Measurements from ENCODE around the gene MS4A13. TPM values are rescaled to one million over a fixed set of nuclear protein-coding genes. Genes with fewer than 3 reads are reported as not detected.
"Not testable (repeated sequence)": the region's sequence is repeated elsewhere in the genome, so short reads cannot be mapped to it uniquely, and the experiment has no call there.

The MS4A13 gene
- total RNA-seq, 5 donors from 2014 or later (not counting 1 experiment from before 2014, with no cell fraction given): not detected

DNA sequence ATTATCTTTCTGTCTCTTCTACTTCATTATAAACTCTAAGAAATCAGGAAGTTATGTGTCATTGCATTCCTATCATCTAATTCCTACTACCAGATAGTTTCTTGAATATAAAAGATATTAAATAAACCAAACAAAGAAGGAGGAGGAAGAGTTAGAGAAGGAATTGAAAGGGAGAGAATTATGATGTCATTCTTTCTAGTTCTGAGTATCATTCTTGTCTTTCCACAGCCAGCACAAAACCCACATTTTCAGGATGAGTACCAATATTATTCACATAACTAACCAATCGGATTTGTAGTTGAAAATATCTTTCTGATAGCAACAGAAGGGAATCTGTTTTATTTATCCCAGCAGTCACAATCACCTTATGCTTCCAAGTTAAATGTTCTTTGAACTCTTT, 13.3 kb downstream of the MS4A13 start:
- no peaks in the 10 kb centered on the region for H3K4me1 Mint-ChIP-seq
- H3K4me3 Mint-ChIP-seq: no peak overlapping the region
- Histone ChIP-seq H3K36me3 (ENCODE audit: control insufficient read depth in 2 of 2, extremely low read depth in 1 of 2, insufficient read depth in 1 of 2, low read length in 1 of 2) (no peaks in the 10 kb centered on the region), H3K4me1 (ENCODE audit: control insufficient read depth in 1 of 2, extremely low read depth in 1 of 2, insufficient read depth in 2 of 2, low read length in 2 of 2) (no peaks in the 10 kb centered on the region), H3K27me3 (replicated peaks in 1 of 2; ENCODE audit: control insufficient read depth in 2 of 2, extremely low read depth in 1 of 2, insufficient read depth in 2 of 2, low read length in 1 of 2) (no peaks in the 10 kb centered on the region), H3K27ac (ENCODE audit: low read length) (no peak overlapping the region), H3K4me3 (ENCODE audit: control insufficient read depth in 1 of 2, extremely low read depth in 1 of 2, low read length in 1 of 2) (no peak overlapping the region), H3K9me3 (no peaks in the 10 kb centered on the region)
- WGBS (ENCODE audit: insufficient coverage): no CpG with 5 or more reads among the region's 1 CpG
- ATAC-seq (replicated peaks in 1 of 4): no peak
- H3K27ac Mint-ChIP-seq: no peak overlapping the region
- DNase-seq: no peak
- no peaks in the 10 kb centered on the region for H3K9me3 Mint-ChIP-seq
- CTCF ChIA-PET: no interaction called here
- POLR2A ChIA-PET: no interaction called here
- H3K27me3 Mint-ChIP-seq: peaks cover 11 to 13% of the 10 kb centered on the region in 2 donors
- H3K36me3 Mint-ChIP-seq: no peaks in the 10 kb centered on the region

DNA sequence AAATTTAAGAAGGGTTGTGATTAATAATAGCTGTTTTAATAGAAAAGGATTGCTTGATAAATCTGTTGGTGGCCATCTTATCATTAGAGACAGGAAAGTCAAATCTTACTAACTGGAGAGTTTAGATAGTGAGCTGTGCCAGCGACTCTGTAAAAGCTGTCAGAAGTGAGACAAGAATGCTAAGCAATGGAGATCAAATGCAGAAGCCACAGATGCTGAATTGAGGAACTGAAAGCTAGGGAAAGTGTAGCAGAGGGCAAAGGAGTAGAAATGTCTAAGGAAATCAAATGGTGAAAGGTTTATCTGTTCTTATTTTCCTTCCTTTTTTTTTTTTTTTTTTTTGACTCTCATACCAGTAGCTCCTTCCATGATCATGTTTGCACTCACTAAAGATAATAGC, 13.7 kb downstream of the MS4A13 start:
- Mint-ChIP-seq H3K27me3 (peaks cover 11 to 13% of the 10 kb centered on the region in 2 donors), H3K27ac (no peak overlapping the region), H3K9me3 (no peaks in the 10 kb centered on the region), H3K4me3 (no peak overlapping the region), H3K36me3 (no peaks in the 10 kb centered on the region), H3K4me1 (no peaks in the 10 kb centered on the region)
- H3K9me3 ChIP-seq: no peaks in the 10 kb centered on the region
- CTCF ChIA-PET: interaction anchor here in 1 of 2 donors (0.6 kb wide), 1 partner anchor 31 kb away, joined by 3 read pairs; no protein-coding TSS in a partner anchor
- H3K4me1 ChIP-seq (ENCODE audit: control insufficient read depth in 1 of 2, extremely low read depth in 1 of 2, insufficient read depth in 2 of 2, low read length in 2 of 2): no peaks in the 10 kb centered on the region
- H3K36me3 ChIP-seq (ENCODE audit: control insufficient read depth in 2 of 2, extremely low read depth in 1 of 2, insufficient read depth in 1 of 2, low read length in 1 of 2): no peaks in the 10 kb centered on the region
- H3K4me3 ChIP-seq (ENCODE audit: control insufficient read depth in 1 of 2, extremely low read depth in 1 of 2, low read length in 1 of 2): no peak overlapping the region
- WGBS (ENCODE audit: insufficient coverage): 0% methylated on average over 1 of the region's 1 CpG
- no peaks in the 10 kb centered on the region for H3K27me3 ChIP-seq (replicated peaks in 1 of 2; ENCODE audit: control insufficient read depth in 2 of 2, extremely low read depth in 1 of 2, insufficient read depth in 2 of 2, low read length in 1 of 2)
- POLR2A ChIA-PET: no interaction called here
- ATAC-seq (replicated peaks in 1 of 4) (no peak), DNase-seq (no peak)
- no peak overlapping the region for H3K27ac ChIP-seq (ENCODE audit: low read length)

DNA sequence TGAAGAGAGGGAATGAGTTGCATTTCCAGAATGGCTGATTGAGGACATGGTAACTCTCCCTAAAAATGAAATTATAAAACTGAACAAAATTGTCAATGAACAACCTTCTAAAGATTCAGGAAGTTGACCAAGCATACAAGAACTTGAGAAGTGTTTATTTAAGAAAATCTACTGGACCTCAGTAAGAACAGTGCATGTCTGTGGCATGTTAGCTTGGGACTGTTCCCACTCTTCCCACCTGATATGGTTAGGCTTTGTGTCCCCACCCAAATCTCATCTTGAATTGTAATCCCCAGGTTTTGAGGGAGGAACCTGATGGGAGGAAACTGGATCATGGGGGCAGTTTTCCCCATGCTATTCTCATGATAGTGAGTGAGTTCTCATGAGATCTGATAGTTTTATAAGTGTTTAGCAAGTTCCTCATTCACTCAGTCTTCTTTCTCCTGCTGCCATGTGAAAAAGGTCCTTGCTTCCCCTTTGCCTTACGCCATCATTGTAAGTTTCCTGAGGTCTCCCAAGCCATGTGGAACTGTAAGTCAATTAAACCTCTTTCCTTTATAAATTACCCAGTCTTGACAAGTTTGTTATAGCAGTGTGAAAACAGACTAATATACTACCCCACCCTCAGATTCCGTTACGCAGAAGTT, 15.4 kb downstream of the MS4A13 start:
- Mint-ChIP-seq H3K27me3 (peaks cover 11 to 13% of the 10 kb centered on the region in 2 donors), H3K4me1 (no peaks in the 10 kb centered on the region), H3K36me3 (no peaks in the 10 kb centered on the region), H3K9me3 (no peaks in the 10 kb centered on the region), H3K27ac (no peak overlapping the region), H3K4me3 (no peak overlapping the region)
- H3K9me3 ChIP-seq: no peaks in the 10 kb centered on the region
- ATAC-seq (replicated peaks in 1 of 4) (no peak), DNase-seq (no peak)
- H3K4me3 ChIP-seq (ENCODE audit: control insufficient read depth in 1 of 2, extremely low read depth in 1 of 2, low read length in 1 of 2): no peak overlapping the region
- no peaks in the 10 kb centered on the region for H3K4me1 ChIP-seq (ENCODE audit: control insufficient read depth in 1 of 2, extremely low read depth in 1 of 2, insufficient read depth in 2 of 2, low read length in 2 of 2)
- WGBS (ENCODE audit: insufficient coverage): 100% methylated on average over 2 of the region's 3 CpGs
- ChIA-PET CTCF (no interaction called here), POLR2A (no interaction called here)
- no peak overlapping the region for H3K27ac ChIP-seq (ENCODE audit: low read length)
- no peaks in the 10 kb centered on the region for H3K27me3 ChIP-seq (replicated peaks in 1 of 2; ENCODE audit: control insufficient read depth in 2 of 2, extremely low read depth in 1 of 2, insufficient read depth in 2 of 2, low read length in 1 of 2)
- H3K36me3 ChIP-seq (ENCODE audit: control insufficient read depth in 2 of 2, extremely low read depth in 1 of 2, insufficient read depth in 1 of 2, low read length in 1 of 2): no peaks in the 10 kb centered on the region

GRCh38 chr11:60532383-60532782, 17.2 kb downstream of the MS4A13 start:
- H3K27ac ChIP-seq (ENCODE audit: low read length); H3K36me3 ChIP-seq (ENCODE audit: control insufficient read depth in 2 of 2, extremely low read depth in 1 of 2, insufficient read depth in 1 of 2, low read length in 1 of 2); H3K9me3 Mint-ChIP-seq; ATAC-seq (replicated peaks in 1 of 4); DNase-seq; POLR2A ChIA-PET; H3K4me1 Mint-ChIP-seq; H3K27ac Mint-ChIP-seq; H3K4me1 ChIP-seq (ENCODE audit: control insufficient read depth in 1 of 2, extremely low read depth in 1 of 2, insufficient read depth in 2 of 2, low read length in 2 of 2); H3K27me3 ChIP-seq (replicated peaks in 1 of 2; ENCODE audit: control insufficient read depth in 2 of 2, extremely low read depth in 1 of 2, insufficient read depth in 2 of 2, low read length in 1 of 2); H3K36me3 Mint-ChIP-seq; H3K4me3 ChIP-seq (ENCODE audit: control insufficient read depth in 1 of 2, extremely low read depth in 1 of 2, low read length in 1 of 2); H3K4me3 Mint-ChIP-seq; H3K9me3 ChIP-seq; CTCF ChIA-PET: not testable (repeated sequence)
- H3K27me3 Mint-ChIP-seq: peaks cover 11 to 13% of the 10 kb centered on the region in 2 donors
- no CpG with 5 or more reads among the region's 18 CpGs for WGBS (ENCODE audit: insufficient coverage)

DNA sequence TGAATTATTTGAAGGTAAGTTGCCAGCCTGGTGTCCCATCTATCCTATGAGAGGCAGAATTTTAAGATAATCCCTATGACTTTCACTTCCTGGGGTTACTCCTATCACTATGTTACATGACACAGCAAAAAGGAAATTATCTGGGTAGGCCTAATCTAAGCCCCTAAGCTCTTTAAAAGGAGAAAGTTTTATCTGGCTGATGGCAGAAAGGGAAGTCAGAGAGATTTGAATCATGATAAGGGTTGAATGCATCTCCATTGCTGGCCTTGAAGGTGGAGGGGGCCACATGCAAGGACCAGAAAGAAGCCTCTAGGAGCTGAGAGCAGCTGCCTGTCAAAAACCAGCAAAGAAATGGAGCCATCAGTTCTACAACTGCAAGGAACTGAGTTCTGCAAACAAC, 23.4 kb downstream of the MS4A13 start:
- H3K9me3 Mint-ChIP-seq; H3K4me1 ChIP-seq (ENCODE audit: control insufficient read depth in 1 of 2, extremely low read depth in 1 of 2, insufficient read depth in 2 of 2, low read length in 2 of 2); ATAC-seq (replicated peaks in 1 of 4); H3K27ac Mint-ChIP-seq; H3K36me3 Mint-ChIP-seq; H3K27me3 ChIP-seq (replicated peaks in 1 of 2; ENCODE audit: control insufficient read depth in 2 of 2, extremely low read depth in 1 of 2, insufficient read depth in 2 of 2, low read length in 1 of 2); H3K36me3 ChIP-seq (ENCODE audit: control insufficient read depth in 2 of 2, extremely low read depth in 1 of 2, insufficient read depth in 1 of 2, low read length in 1 of 2); H3K4me3 ChIP-seq (ENCODE audit: control insufficient read depth in 1 of 2, extremely low read depth in 1 of 2, low read length in 1 of 2); H3K27me3 Mint-ChIP-seq; POLR2A ChIA-PET; H3K27ac ChIP-seq (ENCODE audit: low read length); H3K4me1 Mint-ChIP-seq; DNase-seq; CTCF ChIA-PET; H3K9me3 ChIP-seq; H3K4me3 Mint-ChIP-seq: not testable (repeated sequence)

DNA sequence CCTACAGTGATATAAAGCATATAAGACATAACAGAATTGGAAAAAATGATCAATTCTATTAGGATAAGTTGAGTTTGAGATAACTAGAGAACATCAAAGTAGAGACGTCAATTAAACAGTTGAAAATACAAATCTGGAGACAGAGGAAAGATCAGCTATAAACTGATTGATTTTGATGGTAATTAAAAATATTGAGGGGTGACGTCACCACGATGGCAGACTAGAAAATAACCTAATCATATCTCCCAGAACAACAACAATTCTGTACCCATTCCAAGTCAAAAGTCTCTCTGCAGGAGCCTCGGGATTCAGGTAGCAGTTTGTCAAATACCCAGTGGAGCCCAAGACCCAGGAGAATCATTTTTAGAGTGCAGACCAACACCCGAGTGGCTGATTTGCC, 28.9 kb downstream of the MS4A13 start:
- H3K27ac Mint-ChIP-seq: no peak overlapping the region
- Histone ChIP-seq H3K27me3 (replicated peaks in 1 of 2; ENCODE audit: control insufficient read depth in 2 of 2, extremely low read depth in 1 of 2, insufficient read depth in 2 of 2, low read length in 1 of 2) (peaks cover 0 to 9% of the 10 kb centered on the region in 2 experiments), H3K9me3 (no peaks in the 10 kb centered on the region), H3K27ac (ENCODE audit: low read length) (no peak overlapping the region), H3K4me1 (ENCODE audit: control insufficient read depth in 1 of 2, extremely low read depth in 1 of 2, insufficient read depth in 2 of 2, low read length in 2 of 2) (no peaks in the 10 kb centered on the region), H3K4me3 (ENCODE audit: control insufficient read depth in 1 of 2, extremely low read depth in 1 of 2, low read length in 1 of 2) (no peak overlapping the region), H3K36me3 (ENCODE audit: control insufficient read depth in 2 of 2, extremely low read depth in 1 of 2, insufficient read depth in 1 of 2, low read length in 1 of 2) (no peaks in the 10 kb centered on the region)
- WGBS (ENCODE audit: insufficient coverage): 81% methylated on average over 3 of the region's 5 CpGs
- ATAC-seq (replicated peaks in 1 of 4) (no peak), DNase-seq (no peak)
- ChIA-PET CTCF (no interaction called here), POLR2A (no interaction called here)
- no peak overlapping the region for H3K4me3 Mint-ChIP-seq
- H3K36me3 Mint-ChIP-seq: no peaks in the 10 kb centered on the region
- peaks cover 11 to 22% of the 10 kb centered on the region in 2 donors for H3K27me3 Mint-ChIP-seq
- H3K9me3 Mint-ChIP-seq: peaks cover 0 to 6% (median 2%) of the 10 kb centered on the region in 3 donors
- H3K4me1 Mint-ChIP-seq: no peaks in the 10 kb centered on the region

GRCh38 chr11:60561254-60561653, 46.1 kb downstream of the MS4A13 start:
- no peak overlapping the region for H3K27ac Mint-ChIP-seq
- no peaks in the 10 kb centered on the region for H3K4me1 ChIP-seq (ENCODE audit: control insufficient read depth in 1 of 2, extremely low read depth in 1 of 2, insufficient read depth in 2 of 2, low read length in 2 of 2)
- H3K27me3 ChIP-seq (replicated peaks in 1 of 2; ENCODE audit: control insufficient read depth in 2 of 2, extremely low read depth in 1 of 2, insufficient read depth in 2 of 2, low read length in 1 of 2): peaks cover 0 to 5% of the 10 kb centered on the region in 2 experiments
- peaks cover 3% of the 10 kb centered on the region for H3K9me3 ChIP-seq
- 80% methylated on average over 1 of the region's 2 CpGs for WGBS (ENCODE audit: insufficient coverage)
- no peak overlapping the region for H3K4me3 ChIP-seq (ENCODE audit: control insufficient read depth in 1 of 2, extremely low read depth in 1 of 2, low read length in 1 of 2)
- no peak for ATAC-seq (replicated peaks in 1 of 4)
- no peaks in the 10 kb centered on the region for H3K36me3 ChIP-seq (ENCODE audit: control insufficient read depth in 2 of 2, extremely low read depth in 1 of 2, insufficient read depth in 1 of 2, low read length in 1 of 2)
- ChIA-PET POLR2A (no interaction called here), CTCF (interaction anchor here in 1 of 2 donors (0.7 kb wide), 3 partner anchors 12 to 189 kb away, joined by 3 to 11 read pairs (median 4); no protein-coding TSS in a partner anchor)
- H3K4me1 Mint-ChIP-seq: no peaks in the 10 kb centered on the region
- DNase-seq: no peak
- peaks cover 25 to 42% (median 31%) of the 10 kb centered on the region in 3 donors for H3K9me3 Mint-ChIP-seq
- no peaks in the 10 kb centered on the region for H3K36me3 Mint-ChIP-seq
- H3K27ac ChIP-seq (ENCODE audit: low read length): no peak overlapping the region
- H3K4me3 Mint-ChIP-seq: no peak overlapping the region
- peaks cover 5 to 9% of the 10 kb centered on the region in 2 donors for H3K27me3 Mint-ChIP-seq

Data from T-cell (primary cell).